Measurements from ENCODE around the gene KLHDC9. TPM values are rescaled to one million over a fixed set of nuclear protein-coding genes. Genes with fewer than 3 reads are reported as not detected.

Gene KLHDC9
- total RNA-seq, 4 donors from 2014 or later: 5.1 to 8.3 (median 7.6) TPM

DNA sequence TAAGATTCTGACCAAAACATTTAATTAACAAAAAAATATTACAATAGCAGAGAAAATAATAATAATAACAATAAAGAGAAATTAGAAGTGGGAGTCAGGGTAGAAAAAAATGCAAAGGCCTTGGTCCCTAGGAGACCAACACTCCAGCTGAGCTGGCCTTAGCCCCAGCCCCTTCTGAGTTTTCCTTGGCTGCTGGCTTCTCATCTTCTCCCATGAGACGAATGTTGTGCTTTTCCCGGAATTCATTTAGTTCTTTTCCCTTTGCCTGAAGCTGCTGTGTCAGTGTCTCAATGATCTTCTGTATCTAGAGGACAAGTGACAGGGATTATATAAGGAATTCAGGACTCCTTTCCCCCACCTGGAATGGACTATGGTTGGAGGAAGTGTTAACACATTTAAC lies 2.4 kb downstream of the KLHDC9 start:
- TF ChIP-seq, protein P1, sequence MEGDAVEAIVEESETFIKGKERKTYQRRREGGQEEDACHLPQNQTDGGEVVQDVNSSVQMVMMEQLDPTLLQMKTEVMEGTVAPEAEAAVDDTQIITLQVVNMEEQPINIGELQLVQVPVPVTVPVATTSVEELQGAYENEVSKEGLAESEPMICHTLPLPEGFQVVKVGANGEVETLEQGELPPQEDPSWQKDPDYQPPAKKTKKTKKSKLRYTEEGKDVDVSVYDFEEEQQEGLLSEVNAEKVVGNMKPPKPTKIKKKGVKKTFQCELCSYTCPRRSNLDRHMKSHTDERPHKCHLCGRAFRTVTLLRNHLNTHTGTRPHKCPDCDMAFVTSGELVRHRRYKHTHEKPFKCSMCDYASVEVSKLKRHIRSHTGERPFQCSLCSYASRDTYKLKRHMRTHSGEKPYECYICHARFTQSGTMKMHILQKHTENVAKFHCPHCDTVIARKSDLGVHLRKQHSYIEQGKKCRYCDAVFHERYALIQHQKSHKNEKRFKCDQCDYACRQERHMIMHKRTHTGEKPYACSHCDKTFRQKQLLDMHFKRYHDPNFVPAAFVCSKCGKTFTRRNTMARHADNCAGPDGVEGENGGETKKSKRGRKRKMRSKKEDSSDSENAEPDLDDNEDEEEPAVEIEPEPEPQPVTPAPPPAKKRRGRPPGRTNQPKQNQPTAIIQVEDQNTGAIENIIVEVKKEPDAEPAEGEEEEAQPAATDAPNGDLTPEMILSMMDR (IDR thresholded peaks at IDR 0.05): no peak
- no peak for TF ChIP-seq EP300 (IDR thresholded peaks at IDR 0.05)
- TF ChIP-seq POLR2A (IDR thresholded peaks at IDR 0.05; ENCODE audit: low read depth): no peak
- no peak for TF ChIP-seq POLR2AphosphoS5 (IDR thresholded peaks at IDR 0.05)
- 48% methylated on average over 2 of the region's 2 CpGs for WGBS
- Histone ChIP-seq H3K4me1 (peaks cover 18 to 29% (median 24%) of the 10 kb centered on the region in 4 donors), H3K4me3 (no peak overlapping the region), H3K27me3 (peaks cover 0 to 3% (median 0%) of the 10 kb centered on the region in 4 donors), H3K27ac (replicated peaks in 1 of 4) (no peak overlapping the region), H3K9me3 (no peaks in the 10 kb centered on the region), H3K36me3 (peaks cover 11 to 37% (median 22%) of the 10 kb centered on the region in 4 donors)
- DNase-seq (ENCODE audit: extremely low spot score): no peak
- intact Hi-C loops (cut with DNase I): no loop called here

DNA sequence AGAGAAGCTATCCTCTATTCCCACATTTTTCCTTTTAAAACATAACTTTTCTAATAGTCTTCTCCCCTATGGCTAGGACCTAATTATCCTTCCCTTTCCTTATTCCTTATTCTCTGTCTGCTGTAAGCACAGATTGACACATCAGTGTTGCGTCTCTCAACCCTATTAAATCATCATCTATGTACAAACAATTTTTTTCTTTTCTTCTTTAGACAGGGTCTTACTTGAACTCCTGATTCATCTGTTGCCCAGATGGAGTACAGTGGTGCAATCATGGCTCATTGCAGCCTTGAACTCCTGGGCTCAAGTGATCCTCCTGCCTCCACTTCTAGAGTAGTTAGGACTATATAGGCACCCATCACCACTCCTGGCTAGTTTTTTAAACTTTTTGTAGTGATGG lies 8.3 kb downstream of the KLHDC9 start:
- Histone ChIP-seq H3K4me3 (no peak overlapping the region), H3K9me3 (no peaks in the 10 kb centered on the region), H3K36me3 (peaks cover 13 to 24% (median 19%) of the 10 kb centered on the region in 4 donors), H3K4me1 (peaks cover 0 to 4% (median under 1%) of the 10 kb centered on the region in 4 donors), H3K27ac (replicated peaks in 1 of 4) (no peak overlapping the region), H3K27me3 (no peaks in the 10 kb centered on the region)
- no peak for DNase-seq (ENCODE audit: extremely low spot score)
- intact Hi-C loops (cut with DNase I): no loop called here
- TF ChIP-seq EP300 (IDR thresholded peaks at IDR 0.05): no peak
- TF ChIP-seq, protein P1 (IDR thresholded peaks at IDR 0.05): no peak
- TF ChIP-seq POLR2AphosphoS5 (IDR thresholded peaks at IDR 0.05): no peak
- no peak for TF ChIP-seq POLR2A (IDR thresholded peaks at IDR 0.05; ENCODE audit: low read depth)
- WGBS: 100% methylated on average over 1 of the region's 1 CpG

DNA sequence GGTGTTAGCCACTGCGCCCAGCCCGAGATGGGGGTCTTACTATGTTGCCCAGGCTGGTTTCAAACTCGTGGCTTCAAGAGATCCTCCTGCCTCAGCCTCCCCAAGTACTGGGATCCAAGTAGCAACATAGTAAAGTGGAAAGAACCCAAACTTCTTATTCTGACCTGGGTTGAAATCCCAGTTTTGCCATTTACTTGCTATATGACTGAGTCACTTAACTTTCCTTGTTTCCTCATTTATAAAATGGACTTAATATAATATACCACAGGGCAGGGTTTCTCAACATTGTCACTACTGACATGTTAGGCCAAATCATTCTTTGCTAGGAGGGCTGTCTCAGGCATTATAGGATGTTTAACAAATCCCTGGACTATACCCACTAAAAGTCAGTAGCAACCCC lies 13.0 kb downstream of the KLHDC9 start:
- peaks cover 3 to 23% (median 6%) of the 10 kb centered on the region in 4 donors for H3K36me3 ChIP-seq
- 93% methylated on average over 3 of the region's 3 CpGs for WGBS
- TF ChIP-seq POLR2AphosphoS5 (IDR thresholded peaks at IDR 0.05) (no peak), POLR2A (IDR thresholded peaks at IDR 0.05; ENCODE audit: low read depth) (no peak), EP300 (IDR thresholded peaks at IDR 0.05) (no peak)
- TF ChIP-seq, protein P1 (IDR thresholded peaks at IDR 0.05): no peak

DNA sequence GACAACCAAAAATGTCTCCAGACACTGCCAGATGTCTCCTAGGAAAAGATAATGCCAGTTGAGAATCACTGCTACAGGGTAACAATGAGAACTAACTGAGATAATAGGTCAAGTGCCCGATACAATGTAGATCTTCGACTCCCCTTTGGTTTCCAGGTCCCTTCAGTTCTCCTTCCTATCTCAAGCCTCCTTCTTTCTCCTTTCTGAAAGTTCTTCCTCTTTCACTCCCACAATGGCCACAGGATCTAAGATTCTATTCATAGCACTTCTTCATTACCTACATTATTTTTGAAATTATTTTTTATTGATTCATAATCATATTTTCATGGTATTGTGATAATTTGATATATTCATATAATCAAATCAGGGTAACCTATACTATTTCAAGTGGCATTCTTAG lies 13.4 kb downstream of the KLHDC9 start:
- Histone ChIP-seq H3K36me3 (peaks cover 3 to 23% (median 6%) of the 10 kb centered on the region in 4 donors), H3K27ac (replicated peaks in 1 of 4) (no peak overlapping the region), H3K9me3 (no peaks in the 10 kb centered on the region), H3K4me3 (no peak overlapping the region), H3K27me3 (no peaks in the 10 kb centered on the region), H3K4me1 (peaks cover 25 to 43% (median 34%) of the 10 kb centered on the region in 4 donors)
- no peak for DNase-seq (ENCODE audit: extremely low spot score)
- intact Hi-C loops (cut with DNase I): loop anchor here (10.0 kb wide), 1 partner anchor 277 kb away; no protein-coding TSS in a partner anchor
- TF ChIP-seq POLR2AphosphoS5 (IDR thresholded peaks at IDR 0.05) (no peak), EP300 (IDR thresholded peaks at IDR 0.05) (no peak), POLR2A (IDR thresholded peaks at IDR 0.05; ENCODE audit: low read depth) (no peak)
- TF ChIP-seq, protein P1 (IDR thresholded peaks at IDR 0.05): no peak
- 88% methylated on average over 2 of the region's 2 CpGs for WGBS

More for the DNA sequence above, 13.0 kb downstream of the KLHDC9 start:
- Histone ChIP-seq H3K4me3 (no peak overlapping the region), H3K9me3 (no peaks in the 10 kb centered on the region), H3K27ac (replicated peaks in 1 of 4) (no peak overlapping the region), H3K27me3 (no peaks in the 10 kb centered on the region), H3K4me1 (peaks cover 21 to 39% (median 31%) of the 10 kb centered on the region in 4 donors)
- intact Hi-C loops (cut with DNase I): loop anchor here (10.0 kb wide), 1 partner anchor 276 kb away; no protein-coding TSS in a partner anchor
- no peak for DNase-seq (ENCODE audit: extremely low spot score)

DNA sequence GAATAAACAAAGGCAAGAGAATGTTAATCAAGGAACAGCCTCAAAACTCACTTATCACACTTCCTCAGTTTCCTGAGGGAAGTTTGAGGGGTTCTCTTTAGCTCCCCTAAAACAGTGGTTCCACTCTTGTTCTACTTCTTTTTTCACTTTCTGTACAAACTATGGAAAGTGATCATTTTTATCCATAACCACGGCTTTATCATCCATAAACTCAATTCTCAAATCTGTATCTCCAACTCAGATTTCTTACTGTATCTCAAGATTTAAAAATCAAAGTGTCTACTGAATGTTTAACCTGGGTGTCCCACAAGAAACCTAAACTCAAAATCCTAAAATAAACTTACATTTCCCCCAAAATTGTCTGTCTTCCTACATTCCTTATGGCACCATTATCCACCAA lies 15.8 kb downstream of the KLHDC9 start:
- intact Hi-C loops (cut with DNase I): loop anchor here (10.0 kb wide), 1 partner anchor 279 kb away; no protein-coding TSS in a partner anchor
- DNase-seq (ENCODE audit: extremely low spot score): no peak
- H3K4me3 ChIP-seq: no peak overlapping the region
- H3K27me3 ChIP-seq: no peaks in the 10 kb centered on the region
- peaks cover 39 to 57% (median 47%) of the 10 kb centered on the region in 4 donors for H3K4me1 ChIP-seq
- 68% methylated on average over 1 of the region's 1 CpG for WGBS
- TF ChIP-seq EP300 (IDR thresholded peaks at IDR 0.05) (no peak), POLR2A (IDR thresholded peaks at IDR 0.05; ENCODE audit: low read depth) (no peak), POLR2AphosphoS5 (IDR thresholded peaks at IDR 0.05) (no peak)
- TF ChIP-seq, protein P1 (IDR thresholded peaks at IDR 0.05): no peak
- H3K27ac ChIP-seq (replicated peaks in 1 of 4): no peak overlapping the region
- H3K36me3 ChIP-seq: peaks cover 3 to 21% (median 6%) of the 10 kb centered on the region in 4 donors
- H3K9me3 ChIP-seq: no peaks in the 10 kb centered on the region

All from esophagus muscularis mucosa (tissue), 4 donors.